Spleen (tissue), 7 donors: Measurements from ENCODE around the gene ACTN1.

Experiments
- POLR2AphosphoS5 ChIP-seq, 3 donors: sonication (generic); formaldehyde crosslinking; IDR thresholded peaks; one replicate each; pipeline ENCODE4 v1.5.1; 2017; ENCODE audit warnings: antibody characterized with exemption in 3 of 3
- TF ChIP-seq, protein P1 (sequence below), 11 experiments: fragments of 200-600 bp in 7 of 11; fragments of 450-650 bp in 4 of 11; sonication (generic) in 4 of 11; IDR thresholded peaks in 8 of 11; conservative IDR thresholded peaks in 3 of 11; 1 replicate in 7 of 11; 2 replicates in 4 of 11; pipeline versions ENCODE4 v1.4.0 to v1.8.0; 2016 to 2021; ENCODE audit warnings: antibody characterized with exemption in 11 of 11, inconsistent platforms in 4 of 11, mild to moderate bottlenecking in 1 of 11
- donor health status: DM: no; HTN: no; CAD: no; lungs with moderate emphysema.
- donor health status: DM: no; HTN: no; CAD: no.
- donor health status: DM: no; HTN: no; CAD: no.

DNA sequence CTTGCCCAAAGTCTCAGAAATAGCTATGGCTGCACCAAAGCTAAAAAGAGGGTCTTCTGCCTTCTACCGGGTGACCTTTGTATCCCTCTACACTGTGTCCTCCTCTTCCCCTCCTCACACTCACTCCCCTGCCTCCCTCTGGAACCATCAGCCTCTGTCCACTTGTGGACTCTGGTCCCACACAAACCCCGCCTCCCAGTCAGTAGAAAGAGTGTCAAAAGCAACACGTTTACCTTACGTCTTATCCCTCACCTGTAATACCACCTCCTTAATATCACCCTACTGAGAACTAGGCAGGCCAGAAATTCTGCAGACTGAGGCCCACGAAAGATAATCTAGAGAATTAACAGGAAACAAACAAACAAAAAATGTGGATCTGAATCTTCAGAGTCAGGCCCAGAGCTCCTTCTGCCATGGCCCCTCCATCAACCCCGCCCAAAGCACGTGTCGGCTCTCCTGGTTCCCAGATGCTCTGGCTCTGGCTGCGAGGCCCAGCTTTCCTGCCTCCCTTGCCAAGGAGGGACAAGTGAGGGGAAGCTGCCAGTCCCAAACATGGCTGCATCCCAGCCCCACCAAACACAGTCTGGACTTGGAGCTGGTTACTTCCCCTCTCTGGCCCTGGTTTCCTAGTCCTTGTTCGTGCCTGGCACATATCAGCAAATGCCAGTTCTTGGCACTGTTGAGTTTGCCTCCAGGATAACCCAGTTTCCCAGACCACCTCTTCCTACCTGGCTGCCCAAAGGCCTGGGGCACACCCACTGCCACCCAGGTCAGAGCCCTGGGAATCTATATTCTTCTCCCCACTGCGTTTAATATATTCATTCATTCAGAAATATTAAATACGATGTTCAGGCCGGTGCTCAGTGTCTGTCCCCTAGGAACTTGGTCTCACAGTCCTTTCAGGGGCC lies 2.7 kb downstream of the ACTN1 start:
- TF ChIP-seq, protein P1, sequence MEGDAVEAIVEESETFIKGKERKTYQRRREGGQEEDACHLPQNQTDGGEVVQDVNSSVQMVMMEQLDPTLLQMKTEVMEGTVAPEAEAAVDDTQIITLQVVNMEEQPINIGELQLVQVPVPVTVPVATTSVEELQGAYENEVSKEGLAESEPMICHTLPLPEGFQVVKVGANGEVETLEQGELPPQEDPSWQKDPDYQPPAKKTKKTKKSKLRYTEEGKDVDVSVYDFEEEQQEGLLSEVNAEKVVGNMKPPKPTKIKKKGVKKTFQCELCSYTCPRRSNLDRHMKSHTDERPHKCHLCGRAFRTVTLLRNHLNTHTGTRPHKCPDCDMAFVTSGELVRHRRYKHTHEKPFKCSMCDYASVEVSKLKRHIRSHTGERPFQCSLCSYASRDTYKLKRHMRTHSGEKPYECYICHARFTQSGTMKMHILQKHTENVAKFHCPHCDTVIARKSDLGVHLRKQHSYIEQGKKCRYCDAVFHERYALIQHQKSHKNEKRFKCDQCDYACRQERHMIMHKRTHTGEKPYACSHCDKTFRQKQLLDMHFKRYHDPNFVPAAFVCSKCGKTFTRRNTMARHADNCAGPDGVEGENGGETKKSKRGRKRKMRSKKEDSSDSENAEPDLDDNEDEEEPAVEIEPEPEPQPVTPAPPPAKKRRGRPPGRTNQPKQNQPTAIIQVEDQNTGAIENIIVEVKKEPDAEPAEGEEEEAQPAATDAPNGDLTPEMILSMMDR (IDR thresholded peaks at IDR 0.05 in 8 of 11, conservative IDR thresholded peaks at IDR 0.05 in 3 of 11), result no peak
- TF ChIP-seq POLR2AphosphoS5 (IDR thresholded peaks at IDR 0.05), result peak in 1 of 3 donors; percentile 39
